HG02610 (cell line): ENCODE results near the gene CLBA1.
"Not testable (repeated sequence)": the region's sequence is repeated elsewhere in the genome, so short reads cannot be mapped to it uniquely, and the experiment has no call there.

Experiments used
- ATAC-seq: cut with Tn5 transposase; IDR thresholded peaks from one replicate; pipeline ENCODE4 v1.9.1; 2021; ENCODE audit warnings: mild to moderate bottlenecking, moderate library complexity; ENCODE audit not compliant: unreplicated experiment

CLBA1 gene

DNA sequence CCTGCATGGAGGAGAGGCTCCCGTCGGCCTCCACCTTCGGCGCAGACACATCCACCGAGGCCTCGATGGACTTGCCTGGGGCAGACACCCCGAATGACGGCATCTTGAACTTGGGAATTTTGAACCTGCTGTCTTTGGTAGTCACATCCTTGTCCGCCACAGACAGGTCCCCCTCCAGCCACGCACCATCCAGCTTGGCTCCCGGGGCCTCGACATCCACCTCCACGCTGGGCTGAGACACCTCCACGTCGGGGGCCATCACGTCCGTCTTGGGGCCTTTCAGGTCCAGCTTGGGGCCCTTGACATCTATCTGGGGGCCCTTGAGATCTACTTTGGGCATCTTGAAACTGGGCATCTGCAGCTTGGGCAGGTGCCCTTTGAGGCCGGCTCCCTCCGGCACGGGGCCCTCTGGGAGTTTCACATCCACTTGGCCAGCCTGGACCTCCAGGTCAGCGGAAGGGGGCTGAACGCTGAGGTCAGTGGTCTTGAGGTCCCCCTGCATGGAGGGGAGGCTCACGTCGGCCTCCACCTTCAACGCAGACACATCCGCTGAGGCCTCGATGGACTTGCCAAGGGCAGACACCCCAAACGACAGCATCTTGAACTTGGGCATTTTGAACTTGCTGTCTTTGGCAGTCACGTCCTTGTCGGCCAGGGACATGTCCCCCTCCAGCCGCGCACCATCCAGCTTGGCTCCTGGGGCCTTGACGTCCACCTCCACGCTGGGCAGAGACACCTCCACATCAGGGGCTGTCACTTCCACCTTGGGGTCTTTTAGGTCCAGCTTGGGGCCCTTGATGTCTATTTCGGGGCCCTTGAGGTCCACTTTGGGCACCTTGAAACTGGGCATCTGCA lies 37.5 kb upstream of the CLBA1 start:
- not testable (repeated sequence) for ATAC-seq

DNA sequence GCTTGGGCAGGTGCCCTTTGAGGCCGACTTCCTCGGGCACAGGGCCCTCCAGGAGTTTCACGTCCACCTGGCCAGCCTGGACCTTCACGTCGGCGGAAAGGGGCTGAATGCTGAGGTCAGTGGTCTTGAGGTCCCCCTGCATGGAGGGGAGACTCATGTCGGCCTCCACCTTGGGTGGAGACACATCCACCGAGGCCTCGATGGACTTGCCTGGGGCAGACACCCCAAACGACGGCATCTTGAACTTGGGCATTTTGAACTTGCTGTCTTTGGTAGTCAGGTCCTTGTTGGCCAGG lies 36.9 kb upstream of the CLBA1 start:
- ATAC-seq: no peak

DNA sequence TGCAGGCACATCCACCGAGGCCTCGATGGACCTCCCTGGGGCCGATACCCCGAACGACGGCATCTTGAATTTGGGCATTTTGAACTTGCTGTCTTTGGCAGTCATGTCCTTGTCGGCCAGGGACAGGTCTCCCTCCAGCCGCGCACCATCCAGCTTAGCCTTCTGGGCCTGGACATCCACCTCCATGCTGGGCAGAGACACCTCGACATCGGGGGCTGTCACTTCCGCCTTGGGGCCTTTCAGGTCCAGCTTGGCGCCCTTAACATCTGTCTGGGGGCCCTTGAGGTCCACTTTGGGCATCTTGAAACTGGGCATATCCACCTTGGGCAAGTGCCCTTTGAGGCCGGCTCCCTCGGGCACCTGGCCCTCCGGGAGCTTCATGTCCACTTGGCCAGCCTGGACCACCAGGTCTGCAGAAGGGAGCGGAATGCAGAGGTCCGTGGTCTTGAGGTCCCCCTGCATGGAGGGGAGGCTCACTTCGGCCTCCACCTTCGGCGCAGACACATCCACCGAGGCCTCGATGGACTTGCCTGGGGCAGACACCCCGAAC lies 36.1 kb upstream of the CLBA1 start:
- ATAC-seq: not testable (repeated sequence)

DNA sequence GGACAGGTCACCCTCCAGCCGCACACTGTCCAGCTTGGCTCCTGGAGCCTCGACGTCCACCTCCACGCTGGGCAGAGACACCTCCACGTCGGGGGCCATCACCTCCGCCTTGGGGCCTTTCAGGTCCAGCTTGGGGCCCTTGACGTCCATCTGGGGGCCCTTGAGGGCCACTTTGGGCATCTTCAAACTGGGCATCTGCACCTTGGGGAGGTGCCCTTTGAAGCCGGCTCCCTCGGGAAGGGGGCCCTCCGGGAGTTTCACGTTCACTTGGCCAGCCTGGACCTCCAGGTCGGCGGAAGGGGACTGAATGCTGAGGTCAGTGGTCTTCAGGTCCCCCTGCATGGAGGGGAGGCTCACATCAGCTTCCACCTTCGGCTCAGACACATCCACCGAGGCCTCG lies 35.6 kb upstream of the CLBA1 start:
- ATAC-seq: no peak

DNA sequence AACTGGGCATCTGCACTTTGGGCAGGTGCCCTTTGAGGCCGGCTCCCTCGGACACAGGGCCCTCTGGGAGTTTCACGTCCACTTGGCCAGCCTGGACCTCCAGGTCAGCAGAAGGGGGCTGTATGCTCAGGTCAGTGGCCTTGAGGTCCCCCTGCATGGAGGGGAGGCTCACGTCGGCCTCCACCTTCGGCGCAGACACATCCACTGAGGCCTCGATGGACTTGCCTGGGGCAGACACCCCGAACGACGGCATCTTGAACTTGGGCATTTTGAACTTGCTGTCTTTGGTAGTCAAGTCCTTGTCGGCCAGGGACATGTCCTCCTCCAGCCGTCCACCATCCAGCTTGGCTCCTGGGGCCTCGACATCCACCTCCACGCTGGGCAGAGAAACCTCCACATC lies 34.9 kb upstream of the CLBA1 start:
- not testable (repeated sequence) for ATAC-seq

DNA sequence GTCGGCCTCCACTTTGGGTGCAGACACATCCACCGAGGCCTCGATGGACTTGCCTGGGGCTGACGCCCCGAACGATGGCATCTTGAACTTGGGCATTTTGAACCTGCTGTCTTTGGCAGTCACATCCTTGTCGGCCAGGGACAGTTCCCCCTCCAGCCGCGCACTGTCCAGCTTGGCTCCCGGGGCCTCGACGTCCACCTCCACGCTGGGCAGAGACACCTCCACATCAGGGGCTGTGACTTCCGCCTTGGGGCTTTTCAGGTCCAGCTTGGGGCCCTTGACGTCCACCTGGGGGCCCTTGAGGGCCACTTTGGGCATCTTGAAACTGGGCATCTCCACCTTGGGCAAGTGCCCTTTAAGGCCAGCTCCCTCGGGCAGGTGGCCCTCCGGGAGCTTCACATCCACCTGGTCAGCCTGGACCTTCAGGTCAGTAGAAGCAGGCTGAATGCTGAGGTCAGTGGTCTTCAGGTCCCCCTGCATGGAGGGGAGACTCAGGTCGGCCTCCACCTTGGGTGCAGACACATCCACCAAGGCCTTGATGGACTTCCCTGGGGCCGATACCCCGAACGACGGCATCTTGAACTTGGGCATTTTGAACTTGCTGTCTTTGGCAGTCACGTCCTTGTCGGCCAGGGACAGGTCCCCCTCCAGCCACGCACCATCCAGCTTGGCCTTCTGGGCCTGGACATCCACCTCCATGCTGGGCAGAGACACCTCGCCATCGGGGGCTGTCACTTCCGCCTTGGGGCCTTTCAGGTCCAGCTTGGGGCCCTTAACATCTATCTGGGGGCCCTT lies 33.5 kb upstream of the CLBA1 start:
- ATAC-seq: not testable (repeated sequence)

DNA sequence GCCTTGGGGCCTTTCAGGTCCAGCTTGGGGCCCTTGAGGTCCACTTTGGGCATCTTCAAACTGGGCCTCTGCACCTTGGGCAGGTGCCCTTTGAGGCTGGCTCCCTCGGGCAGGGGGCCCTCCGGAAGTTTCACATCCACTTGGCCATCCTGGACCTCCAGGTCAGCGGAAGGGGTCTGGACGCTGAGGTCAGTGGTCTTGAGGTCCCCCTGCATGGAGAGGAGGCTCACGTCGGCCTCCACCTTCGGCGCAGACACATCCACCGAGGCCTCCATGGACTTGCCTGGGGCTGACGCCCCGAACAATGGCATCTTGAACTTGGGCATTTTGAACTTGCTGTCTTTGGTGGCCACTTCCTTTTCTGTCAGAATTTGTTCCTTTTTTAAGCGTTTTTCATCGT lies 32.5 kb upstream of the CLBA1 start:
- ATAC-seq: no peak

DNA sequence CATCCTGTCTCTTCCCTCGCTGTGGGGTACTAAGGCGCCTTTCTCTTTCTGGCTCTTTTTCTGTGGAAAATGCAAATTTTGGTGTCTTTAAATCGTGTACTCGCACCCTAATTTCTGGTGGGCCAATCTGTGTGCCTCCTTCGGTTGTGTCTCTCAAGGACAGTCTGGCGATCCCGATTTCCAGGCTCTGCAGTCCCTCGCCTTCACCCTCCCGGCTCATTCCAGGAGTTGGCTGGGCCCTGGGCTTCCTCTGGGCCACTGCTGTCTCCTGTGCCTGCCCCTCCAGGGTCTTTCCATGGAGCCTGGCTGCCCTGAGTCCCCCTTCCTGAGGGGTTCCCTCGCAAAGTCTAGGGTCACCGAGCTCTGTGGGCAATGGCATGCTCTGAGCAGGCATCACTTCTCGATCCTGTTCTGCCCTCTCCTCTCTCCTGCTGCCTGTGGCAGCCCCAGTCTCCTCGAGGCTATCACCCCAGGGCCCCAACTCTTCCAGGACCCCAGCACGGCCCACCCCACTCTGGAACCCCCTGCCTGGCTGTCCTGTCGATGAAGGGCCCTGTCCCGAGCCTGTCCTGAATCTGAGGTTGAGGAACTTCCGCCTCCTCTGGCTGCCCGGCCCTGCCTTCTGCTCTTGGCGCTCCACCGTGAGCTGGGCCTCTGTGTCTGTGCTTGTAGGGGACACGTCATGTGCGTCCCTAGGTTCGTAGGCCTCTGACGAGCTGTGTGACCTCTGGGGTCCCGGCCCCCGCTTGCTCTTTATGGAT lies 31.5 kb upstream of the CLBA1 start:
- no peak for ATAC-seq

DNA sequence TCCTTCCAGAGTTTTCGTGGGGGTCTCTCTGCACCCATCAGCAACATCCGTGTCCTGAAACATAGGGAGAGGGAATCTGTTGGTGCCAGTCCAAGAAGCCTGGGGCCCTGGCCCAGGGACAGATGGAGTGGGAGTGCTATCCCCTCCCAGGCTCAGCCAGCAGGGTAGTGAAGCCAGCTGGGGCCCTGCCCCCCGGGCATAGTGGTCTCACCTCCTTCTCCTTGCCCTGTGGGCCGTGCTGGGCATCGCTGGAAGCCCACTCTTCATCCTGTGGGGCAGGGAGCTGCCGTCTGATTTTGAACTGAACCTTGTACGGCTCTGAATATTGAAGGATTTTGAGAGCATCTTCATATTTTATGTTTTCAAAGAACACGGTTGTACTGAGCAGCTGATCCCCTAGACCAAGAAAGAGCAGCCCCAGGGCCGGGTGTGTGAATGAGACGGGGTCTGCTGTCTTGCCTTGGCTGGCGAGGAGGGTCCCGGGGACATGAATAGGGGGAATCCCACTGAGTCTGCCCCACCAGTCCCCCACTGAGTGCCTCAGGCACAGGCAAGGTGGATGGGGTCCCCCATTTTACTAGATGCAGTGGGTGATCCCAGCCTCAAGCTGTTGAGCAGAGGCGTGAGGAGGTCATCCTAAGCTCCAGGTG lies 30.7 kb upstream of the CLBA1 start:
- ATAC-seq: no peak

DNA sequence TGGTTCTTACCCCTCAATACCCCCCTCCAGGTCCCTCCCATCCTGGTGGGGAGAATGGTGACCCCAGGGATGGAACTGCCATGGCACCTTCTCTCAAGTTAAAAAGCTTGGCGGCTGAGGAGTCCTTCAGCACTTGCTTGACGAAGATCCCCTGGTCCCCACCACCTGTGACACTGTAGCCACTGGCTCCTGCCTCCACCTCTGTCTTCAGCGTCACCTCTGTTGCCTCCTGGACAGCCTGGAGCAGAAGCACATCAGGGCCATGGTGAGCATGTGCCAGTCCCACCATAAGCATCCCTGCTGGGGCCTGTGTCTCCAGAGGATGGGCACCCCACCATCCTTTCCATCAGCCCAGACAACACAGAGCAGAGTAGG lies 30.2 kb upstream of the CLBA1 start:
- no peak for ATAC-seq

DNA sequence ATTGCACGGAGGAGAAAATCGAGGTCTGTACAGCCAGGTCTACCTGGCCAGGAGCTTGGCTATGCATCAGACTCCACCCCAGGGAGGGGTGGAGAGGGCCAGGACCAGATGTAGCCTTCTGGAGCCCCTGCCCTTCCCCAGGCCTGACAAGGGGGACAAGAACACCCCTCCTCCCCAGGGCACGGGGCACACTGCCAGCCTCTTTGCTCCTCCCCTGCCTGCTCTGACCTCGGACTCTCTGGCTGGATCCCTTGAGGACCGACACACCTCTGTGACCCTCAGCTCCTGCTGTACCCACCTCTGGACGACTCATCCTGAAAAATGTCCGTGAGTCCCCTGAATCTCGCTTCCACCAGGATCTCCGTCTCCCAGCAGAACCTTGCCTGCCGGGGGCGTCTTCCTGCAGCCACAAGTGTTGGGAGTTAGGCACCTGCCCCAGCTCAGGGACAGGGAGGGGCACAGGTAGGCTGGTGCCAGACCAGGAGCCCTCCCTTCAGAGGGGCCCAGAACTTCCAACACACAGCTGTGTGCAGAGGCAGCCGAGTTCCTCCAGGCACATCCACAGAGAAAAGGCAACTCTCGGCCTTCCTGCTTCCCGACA lies 29.2 kb upstream of the CLBA1 start:
- no peak for ATAC-seq

DNA sequence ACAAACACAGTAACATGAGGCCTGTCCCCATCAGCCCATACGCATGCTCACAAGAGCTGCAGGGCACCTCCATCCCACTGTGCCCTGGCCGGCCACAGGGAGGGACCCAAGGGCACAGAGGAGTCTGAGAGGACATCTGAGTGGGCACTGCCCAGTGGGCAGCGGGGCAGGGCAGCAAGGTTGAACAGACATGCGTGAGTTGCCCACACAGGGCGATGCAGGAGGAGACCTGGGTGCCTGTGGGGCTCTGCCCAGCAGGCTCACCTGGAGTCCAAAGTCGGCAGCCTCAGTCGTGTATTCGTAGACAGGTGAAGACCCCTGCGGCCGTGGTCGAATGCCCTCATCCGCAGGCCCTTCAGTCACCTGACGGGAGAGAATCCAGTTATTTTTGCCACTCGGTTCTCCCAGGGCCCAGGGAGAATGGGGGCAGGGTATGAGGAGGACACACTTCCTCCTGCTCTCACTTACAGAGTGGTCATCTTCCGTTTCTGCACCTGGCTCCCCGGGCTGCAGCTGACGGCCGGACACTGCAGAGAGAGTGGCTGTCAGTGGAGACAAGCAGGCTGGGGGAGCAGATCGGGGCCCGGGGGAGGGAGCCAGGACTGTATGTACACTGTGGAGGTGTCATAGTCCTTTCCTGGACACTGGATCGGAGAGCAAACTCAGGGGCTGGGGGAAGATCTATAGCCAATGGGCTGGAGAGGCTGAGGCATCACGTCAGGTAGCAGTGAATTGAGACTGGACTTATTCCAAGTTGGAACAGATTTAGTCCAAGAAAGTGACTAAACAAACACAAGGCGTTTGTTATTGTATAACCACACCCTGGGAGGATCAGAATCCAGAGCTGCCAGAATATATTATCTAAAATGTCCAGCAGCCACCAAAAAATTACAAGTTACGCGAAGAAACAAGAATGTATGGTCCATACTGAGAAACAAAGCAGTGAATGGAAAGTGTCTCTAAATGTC lies 28.2 kb upstream of the CLBA1 start:
- ATAC-seq: no peak

DNA sequence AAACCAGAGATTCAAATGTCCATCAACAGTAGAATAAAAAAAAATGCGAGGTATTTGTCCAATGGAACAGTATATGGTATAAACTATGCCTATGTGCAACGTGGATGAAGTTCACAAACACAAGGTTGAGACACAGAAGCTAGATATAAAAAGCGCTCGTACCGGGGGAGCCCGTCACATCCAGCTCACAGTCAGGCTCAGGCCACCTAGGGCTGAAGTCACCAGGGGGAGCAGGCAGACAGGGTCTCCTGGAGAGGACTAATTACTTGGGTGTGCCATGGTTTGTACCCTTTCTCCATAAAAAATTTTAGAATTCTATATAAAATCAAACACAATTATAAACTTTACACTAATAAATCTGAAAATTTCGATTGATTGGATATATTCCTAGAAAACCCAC lies 21.0 kb upstream of the CLBA1 start:
- ATAC-seq: no peak

DNA sequence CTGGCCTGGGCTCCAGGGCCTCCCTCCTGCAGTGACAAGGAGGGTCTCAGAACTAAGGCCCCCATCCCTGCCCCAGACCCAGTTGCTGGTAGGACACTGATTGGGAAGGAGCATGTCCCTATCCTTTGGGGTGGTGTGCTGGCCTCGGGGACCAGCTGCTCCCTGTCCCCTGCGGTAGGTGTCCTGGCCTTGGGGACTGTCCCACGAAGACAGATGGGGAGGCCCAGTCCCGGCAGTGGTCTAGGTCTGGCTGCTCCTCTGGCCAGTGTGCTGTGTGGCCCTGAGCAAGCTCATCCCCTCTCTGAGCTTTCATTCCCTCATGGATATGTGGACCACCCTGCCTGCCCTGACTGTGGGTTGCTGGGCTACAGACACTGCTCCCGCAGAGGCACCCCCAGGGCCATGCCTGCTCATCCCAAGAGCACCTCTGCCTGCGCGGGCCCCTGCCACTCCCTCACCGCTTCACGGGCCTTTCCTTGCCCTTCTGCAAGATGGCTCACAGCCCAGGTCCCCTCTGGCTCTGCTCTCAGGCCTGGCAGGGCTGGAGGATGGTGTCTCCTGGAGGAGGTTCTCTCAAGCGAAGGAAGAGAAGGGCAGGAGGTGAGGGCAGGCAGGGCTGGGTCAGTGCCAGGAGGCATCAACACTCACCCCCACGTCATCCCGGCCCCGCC lies 19.9 kb upstream of the CLBA1 start:
- ATAC-seq: no peak

DNA sequence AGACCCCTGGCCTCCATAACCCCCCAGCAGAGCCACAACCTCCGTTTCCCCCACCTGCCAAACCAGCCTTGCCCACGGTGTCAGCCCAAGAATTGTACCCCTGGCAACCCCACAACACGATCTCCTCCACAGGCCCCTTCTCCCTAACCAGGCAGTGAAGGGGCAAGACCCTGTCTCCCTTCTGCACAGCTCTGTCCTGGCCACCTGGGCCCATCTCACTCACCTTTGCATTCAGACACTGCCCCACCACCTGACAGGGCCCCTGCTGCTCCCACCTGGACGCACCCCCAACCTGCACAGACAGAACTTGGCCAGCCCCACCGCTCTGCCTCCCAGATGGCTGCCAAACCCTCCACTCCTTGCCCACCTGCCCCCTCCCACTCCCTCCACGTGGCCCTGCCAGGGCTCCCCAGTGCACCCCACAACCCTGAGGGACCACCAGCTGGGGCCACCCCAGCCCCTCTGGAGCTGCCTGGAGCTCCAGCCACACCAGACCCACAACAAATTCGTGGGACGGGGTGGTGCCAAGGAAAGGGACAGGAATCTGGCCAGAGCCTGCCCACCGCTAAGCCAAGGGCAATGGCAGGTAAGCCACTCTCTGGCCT lies 19.2 kb upstream of the CLBA1 start:
- no peak for ATAC-seq

DNA sequence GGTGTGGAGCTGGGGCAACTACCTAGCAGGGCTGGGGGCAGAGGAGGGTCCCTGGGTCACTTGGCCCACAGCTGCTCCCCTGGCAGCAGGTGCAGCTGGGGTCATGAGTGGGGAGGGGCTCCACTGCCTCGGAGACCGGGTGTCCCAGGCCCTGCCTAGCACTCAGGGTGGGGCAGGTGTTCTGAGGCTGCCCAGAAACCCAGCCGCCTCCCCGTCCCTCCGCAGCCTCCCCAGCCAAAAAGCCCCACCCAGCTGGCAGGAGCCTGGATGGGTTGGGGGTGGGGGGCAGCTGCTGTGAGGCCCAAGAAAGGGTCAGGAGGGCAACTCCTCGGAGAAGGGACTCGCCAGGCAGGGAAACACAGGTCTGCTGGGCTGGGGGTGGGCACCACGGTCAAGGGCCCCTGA lies 18.6 kb upstream of the CLBA1 start:
- no peak for ATAC-seq

DNA sequence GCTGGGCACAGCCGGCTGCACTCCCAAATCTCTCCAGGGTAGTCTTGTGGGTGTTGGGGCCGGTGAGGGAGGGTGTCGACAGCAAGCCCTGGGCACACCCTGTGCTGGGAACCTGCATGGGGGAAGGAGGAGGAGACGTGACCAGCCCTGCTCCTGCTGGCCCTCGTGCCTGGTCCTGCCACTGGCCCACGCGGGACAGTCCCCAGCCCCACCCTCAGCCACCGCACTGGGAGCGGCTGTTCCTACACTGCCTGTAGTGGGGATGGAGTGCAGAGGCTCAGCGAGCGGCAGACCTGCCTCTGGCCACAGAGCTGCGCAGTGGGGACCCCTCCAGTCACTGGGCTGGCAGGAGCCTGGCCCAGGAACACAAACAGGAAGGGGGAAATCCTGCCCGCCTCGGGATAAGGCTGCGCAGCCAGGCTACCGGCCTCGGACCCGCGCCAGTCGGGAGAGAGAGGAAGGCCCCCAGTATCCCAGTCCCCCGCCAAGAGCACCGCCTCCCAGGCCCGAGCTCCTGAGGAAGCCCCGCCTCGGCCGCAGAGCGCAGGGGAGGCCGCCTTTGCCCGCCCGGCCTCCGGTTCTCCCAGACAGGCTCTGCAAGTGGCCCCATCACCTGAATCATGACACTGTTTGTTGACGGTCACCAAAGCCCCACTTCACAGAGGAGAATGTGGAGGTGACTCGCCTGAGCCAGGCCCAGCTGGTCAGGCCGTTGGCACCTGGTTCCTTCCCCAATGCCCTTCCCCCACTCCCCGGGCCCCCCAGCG lies 18.0 kb upstream of the CLBA1 start:
- ATAC-seq: no peak

DNA sequence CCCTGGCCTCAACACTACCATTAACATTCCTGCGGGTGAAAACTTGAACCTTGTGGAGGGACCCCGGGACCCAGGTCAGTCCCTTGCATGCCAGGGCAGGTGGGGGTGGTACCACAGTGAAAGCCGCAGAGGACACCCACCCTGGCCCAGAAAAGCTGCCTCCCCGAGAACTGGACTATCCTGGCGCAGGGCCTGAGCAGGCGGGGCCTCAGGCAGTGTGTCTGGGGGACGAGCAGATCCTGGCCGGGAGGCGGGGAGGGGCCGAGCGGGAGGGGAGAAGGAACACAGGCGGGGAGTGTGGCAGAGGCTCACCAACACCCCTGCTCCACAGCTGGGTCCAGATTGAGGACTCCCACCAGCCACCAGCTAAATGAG lies 17.4 kb upstream of the CLBA1 start:
- ATAC-seq: no peak
